GM19099 (cell line): ENCODE data around the gene RAB13.

ENCODE experiments used
- POLR2A ChIP-seq: IDR thresholded peaks from 3 replicates; pipeline ENCODE4 v1.6.1; 2011; ENCODE audit warnings: low read depth; ENCODE audit not compliant: insufficient read length; ENCODE audit errors: extremely low read depth

RAB13 gene

DNA sequence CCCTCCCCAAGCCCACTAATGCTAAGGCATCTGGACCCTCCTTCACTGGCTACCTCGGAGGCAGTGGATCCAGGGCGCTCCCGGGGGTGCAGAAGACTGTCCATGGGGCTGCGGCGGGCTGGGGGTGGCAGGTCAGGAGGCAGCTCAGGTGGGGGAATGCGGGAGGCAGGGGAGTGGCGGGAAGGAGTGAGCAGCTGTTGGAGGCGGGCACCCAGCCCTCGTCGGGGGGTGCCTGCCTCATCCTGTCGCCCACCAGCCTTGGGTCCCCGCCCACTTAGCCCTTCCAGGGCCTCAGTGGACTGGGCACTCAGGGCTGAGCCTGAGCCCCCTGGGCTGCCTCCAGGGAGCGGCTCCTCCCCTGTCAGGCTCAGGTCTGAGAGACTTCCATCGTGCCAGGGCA is 52.7 kb downstream of the RAB13 start:
- TF ChIP-seq POLR2A, result no peak

DNA sequence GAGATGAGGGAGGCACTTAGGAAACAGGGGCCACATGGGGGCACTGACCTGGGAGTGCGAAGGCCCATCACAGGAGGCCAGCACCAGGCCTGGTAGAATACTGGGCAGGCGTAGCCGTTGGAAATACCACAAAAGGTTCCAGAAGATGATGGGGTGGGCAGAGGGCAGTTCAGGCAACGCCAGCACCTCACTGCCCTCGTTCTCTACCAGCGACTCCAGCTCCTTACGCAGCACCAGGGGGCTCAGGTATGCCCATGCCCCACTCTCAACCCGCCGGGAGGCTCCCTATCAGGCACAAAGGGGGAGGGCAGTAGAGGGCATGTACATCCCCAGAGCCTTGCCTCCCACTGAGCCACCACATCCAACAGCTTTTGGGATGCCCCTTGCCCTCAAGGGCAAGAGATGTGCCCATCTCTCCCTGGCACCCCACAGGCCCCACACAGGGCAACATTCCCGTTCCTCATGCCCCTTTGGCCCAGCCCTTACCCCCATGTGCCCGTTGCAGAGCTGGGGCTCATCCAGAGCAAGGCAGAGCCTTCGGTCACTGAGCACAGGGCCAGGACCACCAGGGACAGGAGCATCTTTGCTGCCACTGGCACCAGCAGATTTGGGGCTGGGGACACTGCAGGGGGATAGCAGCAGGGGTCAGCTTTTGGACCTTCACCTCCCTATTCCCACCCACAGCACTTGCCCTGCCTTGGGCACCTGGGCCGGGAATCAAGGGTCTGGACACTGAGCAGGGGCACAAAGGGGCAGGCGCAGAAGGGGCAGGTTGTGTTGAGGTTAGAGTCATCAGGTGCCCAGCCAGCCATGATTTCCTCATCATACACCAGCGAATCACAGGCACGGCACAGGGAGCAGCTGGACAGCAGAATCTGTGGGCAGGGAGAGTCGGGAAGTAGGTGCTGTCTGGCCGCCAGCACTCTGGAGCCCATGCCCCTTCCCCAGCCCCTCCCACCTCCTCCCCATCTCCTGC is 53.7 kb downstream of the RAB13 start:
- TF ChIP-seq POLR2A, result no peak
